Lower lobe of right lung (tissue), 2 donors: ENCODE data around the gene CD63. TPM values are rescaled to one million over a fixed set of nuclear protein-coding genes. Genes with fewer than 3 reads are reported as not detected.

Source experiments
- ATAC-seq, 2 donors: fragments of 200-7000 bp; cut with Tn5 transposase; one replicate each; pipeline ENCODE4 v1.9.1; 2020 to 2022; ENCODE audit warnings: mild to moderate bottlenecking in 2 of 2, moderate library complexity in 2 of 2
- DNase-seq: peaks from one replicate; pipeline ENCODE4 v3.0.0-alpha.2; 2020
- H3K27ac ChIP-seq: fragments of 200-600 bp; one replicate; pipeline ENCODE4 v1.8.0; 2022
- H3K27me3 ChIP-seq: fragments of 200-600 bp; one replicate; pipeline ENCODE4 v1.8.0; 2022; ENCODE audit warnings: low read depth
- H3K36me3 ChIP-seq: fragments of 200-600 bp; one replicate; pipeline ENCODE4 v1.8.0; 2022; ENCODE audit warnings: mild to moderate bottlenecking
- H3K4me1 ChIP-seq: fragments of 200-600 bp; one replicate; pipeline ENCODE4 v1.8.0; 2022
- H3K4me3 ChIP-seq: fragments of 200-600 bp; one replicate; pipeline ENCODE4 v1.8.0; 2022; ENCODE audit warnings: mild to moderate bottlenecking
- H3K9me3 ChIP-seq: fragments of 200-600 bp; one replicate; pipeline ENCODE4 v1.8.0; 2022
- CTCF ChIP-seq: fragments of 200-600 bp; IDR thresholded peaks from one replicate; pipeline ENCODE4 v1.8.0; 2022; ENCODE audit warnings: antibody characterized with exemption, mild to moderate bottlenecking
- intact Hi-C: fragments of 100-400 bp; cut with DNase I; formaldehyde crosslinking; loops from one replicate; pipeline ENCODE4 v1.11.0; 2022
- long read RNA-seq: library from polyadenylated mRNA; unstranded; transcript quantifications from one replicate; pipeline ENCODE4 v2.0.0, GENCODE V29; 2021
- total RNA-seq: library from RNA; stranded (reverse); fragmentation: NEBNext Ultra II Directional; extraction: Animal tissue kit (Norgen Biotek cat#: 25700); gene quantifications from one replicate; pipeline ENCODE4 v1.2.1, GENCODE V29; 2021
- donor health status: DM: no; HTN: yes; CAD: no; lungs with severe emphysema.

Gene CD63
- total RNA-seq: 1,142 TPM
- long read RNA-seq, transcript CD63-214 (7 exons, 949 nt): minor isoform, 22 of 447 reads
- long read RNA-seq, transcript CD63-201 (8 exons, 1,070 nt): major isoform, 383 of 447 reads
- long read RNA-seq, transcript CD63-205 (3 exons, 499 nt): minor isoform, 7 of 447 reads
- long read RNA-seq, transcript CD63-208 (8 exons, 1,233 nt): minor isoform, 11 of 447 reads
- long read RNA-seq, partial matches to known transcripts: 15 of 447 reads
- long read RNA-seq, other reads (novel, unspliced or antisense): 6 of 447 reads

GRCh38 chr12:55728939-55729818 is at the start of gene CD63:
TSS of gene CD63 (minus strand) at chr12:55729009. CDS start at chr12:55728341, 668 bp downstream.
- intact Hi-C loops: no loop called here
- TF ChIP-seq CTCF: no peak
- peaks cover 33% of the 10 kb centered on the region for H3K36me3 ChIP-seq

GRCh38 chr12:55777856-55778255 is 49.0 kb upstream of the CD63 start:
- intact Hi-C loops: no loop called here
- Histone ChIP-seq H3K27me3 (no peaks in the 10 kb centered on the region), H3K9me3 (no peaks in the 10 kb centered on the region), H3K4me1 (no peaks in the 10 kb centered on the region), H3K4me3 (no peak overlapping the region), H3K36me3 (peaks cover 83% of the 10 kb centered on the region), H3K27ac (no peak overlapping the region)
- TF ChIP-seq CTCF: no peak
- ATAC-seq (no peak), DNase-seq (no peak)

More at GRCh38 chr12:55728939-55729818, at the start of gene CD63:
- no peaks in the 10 kb centered on the region for H3K9me3 ChIP-seq
- peak within 1 kb of the TSS; percentile 98 for H3K27ac ChIP-seq
- peak within 1 kb of the TSS; percentile 77 for H3K4me3 ChIP-seq
- no peaks in the 10 kb centered on the region for H3K27me3 ChIP-seq
- DNase-seq (peak; percentile 94), ATAC-seq (peak; percentile 90 to 92)
- H3K4me1 ChIP-seq: peaks cover 48% of the 10 kb centered on the region

- H3K36me3 ChIP-seq: peaks cover 71% of the 10 kb centered on the region
- intact Hi-C loops: no loop called here
Observed at GRCh38 chr12:55771736-55772135, 42.9 kb upstream of the CD63 start.

GRCh38 chr12:55767156-55767555 is 38.3 kb upstream of the CD63 start:
- Histone ChIP-seq H3K27ac (no peak overlapping the region), H3K27me3 (no peaks in the 10 kb centered on the region), H3K4me1 (no peaks in the 10 kb centered on the region), H3K36me3 (peaks cover 72% of the 10 kb centered on the region), H3K4me3 (no peak overlapping the region), H3K9me3 (no peaks in the 10 kb centered on the region)
- no peak for TF ChIP-seq CTCF
- intact Hi-C loops: no loop called here
- no peak for ATAC-seq
- DNase-seq: no peak

More at GRCh38 chr12:55771736-55772135, 42.9 kb upstream of the CD63 start:
- no peak for TF ChIP-seq CTCF
- Histone ChIP-seq H3K9me3 (no peaks in the 10 kb centered on the region), H3K4me3 (no peak overlapping the region), H3K4me1 (no peaks in the 10 kb centered on the region), H3K27me3 (no peaks in the 10 kb centered on the region), H3K27ac (no peak overlapping the region)
- DNase-seq (no peak), ATAC-seq (no peak)

- ATAC-seq (no peak), DNase-seq (no peak)
- Histone ChIP-seq H3K36me3 (peaks cover 60% of the 10 kb centered on the region), H3K27me3 (no peaks in the 10 kb centered on the region), H3K4me1 (no peaks in the 10 kb centered on the region), H3K27ac (no peak overlapping the region), H3K4me3 (no peak overlapping the region), H3K9me3 (no peaks in the 10 kb centered on the region)
- TF ChIP-seq CTCF: no peak
- intact Hi-C loops: no loop called here
Observed at GRCh38 chr12:55765736-55766290, 37.0 kb upstream of the CD63 start.
